ENCODE data around the gene PSME1. TPM values are rescaled to one million over a fixed set of nuclear protein-coding genes. Genes with fewer than 3 reads are reported as not detected.

The PSME1 gene
- total and polyA plus RNA-seq, 2 of the 13 experiments (the other 11 are each of a cell fraction or from before 2014, with no cell fraction given): 159 to 608 TPM

DNA sequence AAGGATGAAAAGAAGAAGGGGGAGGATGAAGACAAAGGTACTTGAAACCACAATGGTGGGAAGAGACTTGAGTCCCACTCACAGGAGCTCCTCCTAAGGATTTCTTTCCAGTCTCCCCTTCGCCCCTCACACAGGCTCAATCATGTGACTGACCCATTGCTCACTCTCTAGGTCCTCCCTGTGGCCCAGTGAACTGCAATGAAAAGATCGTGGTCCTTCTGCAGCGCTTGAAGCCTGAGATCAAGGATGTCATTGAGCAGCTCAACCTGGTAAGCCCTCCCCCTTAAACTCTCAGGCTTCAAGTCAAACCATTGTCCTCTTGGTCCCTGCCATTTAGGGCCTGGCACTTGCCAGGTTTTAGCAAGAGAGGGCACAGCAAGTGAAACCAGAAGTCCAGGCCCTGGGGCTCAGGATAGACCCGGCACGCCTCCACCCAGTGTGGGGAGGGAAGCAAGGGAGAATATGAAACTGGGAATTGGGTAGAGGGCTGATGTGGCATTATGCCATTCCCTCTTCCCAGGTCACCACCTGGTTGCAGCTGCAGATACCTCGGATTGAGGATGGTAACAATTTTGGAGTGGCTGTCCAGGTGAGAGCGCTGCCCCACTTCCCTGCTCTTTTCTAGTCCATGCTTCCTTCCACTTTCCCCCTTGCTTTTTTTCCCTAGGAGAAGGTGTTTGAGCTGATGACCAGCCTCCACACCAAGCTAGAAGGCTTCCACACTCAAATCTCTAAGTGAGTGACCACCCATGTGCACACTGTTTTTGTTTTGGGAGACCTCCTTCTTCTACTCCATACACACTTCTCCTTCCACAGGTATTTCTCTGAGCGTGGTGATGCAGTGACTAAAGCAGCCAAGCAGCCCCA is 1.8 kb downstream of the PSME1 start (continued):
- TF ChIP-seq ZNF781 (CRISPR knock-in tag; IDR thresholded peaks at IDR 0.05; ENCODE audit: borderline replicate concordance, not compliant biosample characterization): peak; percentile 30
- TF ChIP-seq ZNF253 (CRISPR knock-in tag; IDR thresholded peaks at IDR 0.05; ENCODE audit: borderline replicate concordance): no peak
- peak; percentile 77 for TF ChIP-seq AKAP8 (CRISPR knock-in tag; IDR thresholded peaks at IDR 0.05)
- 0 out of 2 replicates have a peak, but pooled peaks have one; percentile 18 for TF ChIP-seq ELF3 (CRISPR knock-in tag; IDR thresholded peaks at IDR 0.05)
- peak; percentile 46; the same call in 1 of the 2 replicates for TF ChIP-seq ZNF552 (CRISPR knock-in tag; IDR thresholded peaks at IDR 0.05; ENCODE audit: borderline replicate concordance)
- TF ChIP-seq RBFOX2 (IDR thresholded peaks at IDR 0.05; ENCODE audit: low read depth, low read length): peak; percentile 57
- no peak for TF ChIP-seq ZIK1 (CRISPR knock-in tag; IDR thresholded peaks at IDR 0.05; ENCODE audit: borderline replicate concordance, low read depth)
- no peak for TF ChIP-seq PHF20 (CRISPR knock-in tag; IDR thresholded peaks at IDR 0.05)
- TF ChIP-seq RELA (CRISPR knock-in tag; IDR thresholded peaks at IDR 0.05): no peak

- no peak for FAIRE-seq
- POLR2A ChIA-PET: interaction anchor here (0.9 to 22.7 kb wide), 11 partner anchors 8 to 1043 kb away, joined by 3 to 977 read pairs (median 42); partner anchors contain the start of genes ACIN1, C14orf119, CHMP4A and CIDEB
- in situ Hi-C loops (cut with HindIII; ENCODE audit: extremely low pct_ligation_motif_present, low pct_unique_long_range_greater_than_20kb) (loop anchor here (25.0 kb wide), 1 partner anchor 826 kb away; the partner anchor contains the start of genes BCL2L2, PABPN1 and PPP1R3E), intact Hi-C loops (cut with micrococcal nuclease; ENCODE audit: unreplicated experiment) (no loop called here)
- Histone ChIP-seq H3K27me3 (ENCODE audit: control insufficient read depth in 1 of 2, insufficient read depth in 2 of 2, low read length in 2 of 2) (no peaks in the 10 kb centered on the region; a peak in 1 of 5 replicates), H3K4me2 (ENCODE audit: low read depth, low read length) (peak overlapping the region; percentile 88), H4K20me1 (ENCODE audit: insufficient read depth, low read length) (peaks cover 11% of the 10 kb centered on the region), H3K36me3 (replicated peaks in 1 of 2; ENCODE audit: control insufficient read depth in 1 of 2, insufficient read depth in 2 of 2, low read length in 2 of 2) (peaks cover 19 to 35% of the 10 kb centered on the region in 2 experiments), H3K4me1 (ENCODE audit: insufficient read depth, low read length) (peaks cover 67% of the 10 kb centered on the region), H2AFZ (ENCODE audit: low read length) (no peak overlapping the region), H3K9me3 (ENCODE audit: low read length) (no peaks in the 10 kb centered on the region), H3K4me3 (replicated peaks in 1 of 3; ENCODE audit: insufficient read depth in 1 of 3, low read depth in 2 of 3, low read length in 3 of 3) (peak overlapping the region in 1 of 3 experiments; percentile 99; a peak in 1 of 6 replicates), H3K9ac (ENCODE audit: insufficient read depth, low read depth, low read length) (no peak overlapping the region), H3K27ac (ENCODE audit: extremely low read length, insufficient read depth, low read length) (peak overlapping the region; percentile 75), H3K79me2 (ENCODE audit: insufficient read depth, low read length) (peaks cover 44% of the 10 kb centered on the region)
- no peak for ATAC-seq
- WGBS (ENCODE audit: low lambda C conversion rate): 89% methylated on average over 13 of the region's 13 CpGs
- CTCF ChIA-PET (ENCODE audit: low intra/inter-chr PET ratio, low total read pairs): interaction anchor here (1.4 kb wide), 1 partner anchor 22 kb away, joined by 6 read pairs; the partner anchor contains the start of gene IRF9
- no TSS peak for BruUV-seq (replicated peaks)
- no peak for DNase-seq (ENCODE audit: low spot score)
- peak; percentile 43; the same call in 1 of the 2 replicates for TF ChIP-seq ATF7-NPFF (CRISPR knock-in tag; IDR thresholded peaks at IDR 0.05; ENCODE audit: low read depth)
- TF ChIP-seq PHF8 (CRISPR knock-in tag; IDR thresholded peaks at IDR 0.05): no peak
- no peak for TF ChIP-seq FOXO4 (CRISPR knock-in tag; conservative IDR thresholded peaks at IDR 0.05)
- TF ChIP-seq ARNT (IDR thresholded peaks at IDR 0.05): no peak
- 0 out of 2 replicates have a peak, but pooled peaks have one; percentile 1 for TF ChIP-seq IKZF5 (CRISPR knock-in tag; IDR thresholded peaks at IDR 0.05)
- TF ChIP-seq MAZ (IDR thresholded peaks at IDR 0.05; ENCODE audit: borderline replicate concordance, low read depth, low read length): no peak
- TF ChIP-seq MAZ (CRISPR knock-in tag; IDR thresholded peaks at IDR 0.05; ENCODE audit: low read depth): no peak
Measured at GRCh38 chr14:24138396-24139271, 2.6 kb downstream of the PSME1 start.

Data from HepG2 (cell line).